ENCODE measurements around the gene NALCN.

DNA sequence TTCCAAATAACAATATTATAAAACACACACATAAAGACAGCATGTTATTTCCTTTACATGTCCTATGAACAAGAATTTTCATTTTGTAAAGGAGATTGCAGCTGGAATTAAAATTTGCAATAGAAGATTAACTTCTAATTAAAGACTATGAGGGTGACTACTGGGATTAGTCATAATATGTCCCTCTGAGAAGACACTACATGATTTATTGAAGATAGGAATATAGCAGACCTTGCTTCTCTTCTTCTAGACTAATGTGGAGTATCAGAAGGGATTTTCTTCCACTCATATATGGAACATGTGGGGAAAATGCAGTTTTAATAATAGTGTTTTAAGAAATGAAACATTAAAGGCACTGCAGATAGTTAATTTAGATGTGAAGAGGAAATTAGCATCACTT lies 177.8 kb downstream of the NALCN start:
- TF ChIP-seq CTCF (IDR thresholded peaks at IDR 0.05) (no peak), POLR2A (IDR thresholded peaks at IDR 0.05) (no peak)

Measured in uterus (tissue), 2 donors.